Cardiac fibroblast (primary cell): ENCODE results near the gene ITPRID1.

Source experiments
- DNase-seq, 2 donors: peaks; one replicate each; pipeline versions ENCODE4 v3.0.0 to v3.0.0-alpha.2; 2010; ENCODE audit warnings: low read depth in 2 of 2
- H3K4me3 ChIP-seq, 2 donors: replicated peaks in 1 of 2; 1 replicate in 1 of 2; 2 replicates in 1 of 2; pipeline ENCODE4 v1.5.1; 2011; ENCODE audit warnings: low read depth in 2 of 2, low read length in 2 of 2, mild to moderate bottlenecking in 2 of 2, moderate library complexity in 1 of 2
- TF ChIP-seq, protein P1 (sequence below): IDR thresholded peaks from one replicate; pipeline ENCODE4 v1.5.1; 2011; ENCODE audit warnings: low read depth, mild to moderate bottlenecking, low read length, inconsistent platforms

The ITPRID1 gene

DNA sequence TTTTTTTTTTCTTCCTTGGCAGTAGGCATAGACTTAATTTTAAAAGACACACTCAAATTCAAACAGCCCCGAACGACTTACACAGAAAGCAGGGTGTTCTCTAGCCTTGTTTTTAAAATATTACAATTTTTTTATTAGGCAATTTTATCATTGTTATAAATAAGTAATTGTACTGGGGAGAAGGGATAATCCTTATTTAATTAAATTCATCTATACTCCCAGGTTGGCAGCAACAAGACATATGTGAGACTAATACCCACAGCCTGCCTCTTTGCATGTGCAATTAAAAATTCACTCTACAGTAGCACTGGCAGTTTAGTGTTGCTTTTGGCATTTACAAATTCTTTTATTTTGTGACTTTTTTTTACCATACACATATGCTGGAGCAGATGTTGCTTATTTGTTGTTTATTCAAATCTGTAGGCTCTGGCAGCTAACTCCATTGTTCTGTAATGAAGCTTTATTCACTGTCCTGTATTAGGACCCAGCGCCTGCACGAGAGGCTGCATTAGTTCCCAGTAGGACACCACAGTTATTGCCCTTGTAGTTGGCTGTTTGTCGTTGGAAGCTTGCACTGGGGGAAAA, 88.2 kb downstream of the ITPRID1 start:
- H3K4me3 ChIP-seq = no peak overlapping the region
- TF ChIP-seq, protein P1, sequence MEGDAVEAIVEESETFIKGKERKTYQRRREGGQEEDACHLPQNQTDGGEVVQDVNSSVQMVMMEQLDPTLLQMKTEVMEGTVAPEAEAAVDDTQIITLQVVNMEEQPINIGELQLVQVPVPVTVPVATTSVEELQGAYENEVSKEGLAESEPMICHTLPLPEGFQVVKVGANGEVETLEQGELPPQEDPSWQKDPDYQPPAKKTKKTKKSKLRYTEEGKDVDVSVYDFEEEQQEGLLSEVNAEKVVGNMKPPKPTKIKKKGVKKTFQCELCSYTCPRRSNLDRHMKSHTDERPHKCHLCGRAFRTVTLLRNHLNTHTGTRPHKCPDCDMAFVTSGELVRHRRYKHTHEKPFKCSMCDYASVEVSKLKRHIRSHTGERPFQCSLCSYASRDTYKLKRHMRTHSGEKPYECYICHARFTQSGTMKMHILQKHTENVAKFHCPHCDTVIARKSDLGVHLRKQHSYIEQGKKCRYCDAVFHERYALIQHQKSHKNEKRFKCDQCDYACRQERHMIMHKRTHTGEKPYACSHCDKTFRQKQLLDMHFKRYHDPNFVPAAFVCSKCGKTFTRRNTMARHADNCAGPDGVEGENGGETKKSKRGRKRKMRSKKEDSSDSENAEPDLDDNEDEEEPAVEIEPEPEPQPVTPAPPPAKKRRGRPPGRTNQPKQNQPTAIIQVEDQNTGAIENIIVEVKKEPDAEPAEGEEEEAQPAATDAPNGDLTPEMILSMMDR = no peak
- no peak for DNase-seq

DNA sequence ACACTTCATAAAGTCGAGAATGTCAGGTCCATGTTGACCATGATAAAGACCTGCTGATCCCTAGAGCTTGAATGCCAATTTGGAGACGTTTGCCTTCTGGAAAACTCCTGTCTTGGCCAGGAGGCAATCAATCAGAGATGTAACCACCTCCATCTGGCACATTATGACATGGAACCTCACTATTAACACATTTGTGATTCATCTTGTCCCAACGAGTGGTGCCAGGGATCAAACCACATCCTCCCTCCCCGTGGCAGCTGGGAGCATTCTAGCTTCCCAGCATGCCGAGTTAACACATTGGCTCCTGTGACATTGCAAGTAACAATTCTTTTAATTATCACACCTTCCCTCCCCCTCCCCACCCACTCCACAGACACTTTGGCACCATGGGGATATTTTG, 89.2 kb downstream of the ITPRID1 start:
- no peak for DNase-seq
- TF ChIP-seq, protein P1 = no peak
- H3K4me3 ChIP-seq = no peak overlapping the region

DNA sequence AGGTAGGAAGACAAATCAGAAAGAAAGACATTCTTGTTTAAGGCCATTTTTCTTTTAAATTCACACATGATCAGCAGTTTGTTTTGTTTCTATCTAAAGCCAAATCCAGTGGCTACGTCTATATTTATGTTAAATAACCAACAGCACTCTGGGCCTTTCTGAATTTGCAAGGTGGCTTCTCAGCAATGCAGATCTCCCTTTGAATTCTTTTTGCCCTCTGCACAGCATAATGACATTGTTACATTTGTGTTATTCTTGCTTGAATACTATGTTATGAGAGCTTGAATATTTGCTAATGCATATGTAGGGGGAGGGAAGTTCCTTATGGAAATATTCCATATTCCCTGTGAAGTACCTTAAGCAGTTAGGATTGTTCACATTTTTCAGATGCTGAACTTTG, 99.7 kb downstream of the ITPRID1 start:
- TF ChIP-seq, protein P1 = no peak
- no peak for DNase-seq
- H3K4me3 ChIP-seq = no peak overlapping the region

DNA sequence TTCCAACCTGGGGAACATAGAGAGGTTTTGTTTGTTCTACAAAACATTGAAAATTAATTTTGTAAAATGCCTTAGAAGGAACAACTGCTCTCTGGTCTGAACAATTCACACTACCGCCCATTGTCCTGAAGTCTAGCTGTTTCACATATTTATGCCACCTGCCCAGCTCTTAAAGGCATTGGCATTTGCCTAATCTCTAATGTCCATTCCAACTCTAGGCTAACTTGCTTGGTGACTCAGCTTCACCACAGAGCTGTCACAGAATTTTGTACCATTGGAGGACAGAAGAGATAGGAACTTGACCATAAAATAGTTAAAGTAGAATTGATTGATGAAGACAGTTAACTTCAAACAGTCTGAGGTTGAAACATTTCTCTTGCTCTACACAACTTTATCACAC, 119.6 kb downstream of the ITPRID1 start:
- H3K4me3 ChIP-seq = no peak overlapping the region
- DNase-seq = no peak
- TF ChIP-seq, protein P1 = no peak

- peak; percentile 56 to 63 for DNase-seq
- no peak overlapping the region for H3K4me3 ChIP-seq
- TF ChIP-seq, protein P1 = peak; percentile 48
These were observed 120.1 kb downstream of the ITPRID1 start for GRCh38 chr7:31633894-31634494.

GRCh38 chr7:31640381-31640780, 126.5 kb downstream of the ITPRID1 start:
- TF ChIP-seq, protein P1 = no peak
- DNase-seq = no peak
- H3K4me3 ChIP-seq = no peak overlapping the region
